Naive thymus-derived CD8-positive, alpha-beta T cell (primary cell): ENCODE results near the gene E2F7. TPM values are rescaled to one million over a fixed set of nuclear protein-coding genes. Genes with fewer than 3 reads are reported as not detected.
"Not testable (repeated sequence)": the region's sequence is repeated elsewhere in the genome, so short reads cannot be mapped to it uniquely, and the experiment has no call there.

Source experiments
- ATAC-seq, 2 donors: fragments of 150-1000 bp; cut with Tn5 transposase in 1 of 2; sonication (Bioruptor Pico), chemical (Tn5 transposase) in 1 of 2; 1 replicate in 1 of 2; 2 replicates in 1 of 2; pipeline ENCODE4 v1.10.0; 2021; ENCODE audit warnings: mild to moderate bottlenecking in 2 of 2, moderate library complexity in 2 of 2
- POLR2A ChIA-PET: fragments of 350-600 bp; sonication (Branson Sonifier 250); formaldehyde crosslinking; loops from one replicate; lab custom pipeline; 2021; ENCODE audit warnings: antibody characterized with exemption; lab: Charles Lee
- DNase-seq, 10 donors: peaks; one replicate each; pipeline versions ENCODE4 v3.0.0 to v3.0.0-alpha.2; 2020 to 2022
- H3K27ac Mint-ChIP-seq, 10 donors: one replicate each; pipeline ENCODE4 v1.8.0; 2020 to 2022; ENCODE audit warnings: mild to moderate bottlenecking in 10 of 10, mixed read lengths in 10 of 10, moderate library complexity in 4 of 10, inconsistent platforms in 1 of 10
- H3K27me3 Mint-ChIP-seq, 5 donors: one replicate each; pipeline ENCODE4 v1.8.0; 2021 to 2022; ENCODE audit warnings: mixed read lengths in 5 of 5
- H3K36me3 Mint-ChIP-seq, 3 donors: one replicate each; pipeline ENCODE4 v1.8.0; 2020 to 2022; ENCODE audit warnings: mixed read lengths in 3 of 3, mild to moderate bottlenecking in 2 of 3, inconsistent platforms in 1 of 3
- H3K4me1 Mint-ChIP-seq, 4 donors: one replicate each; pipeline ENCODE4 v1.8.0; 2021 to 2022; ENCODE audit warnings: mixed read lengths in 4 of 4
- H3K4me3 Mint-ChIP-seq, 10 donors: one replicate each; pipeline ENCODE4 v1.8.0; 2020 to 2022; ENCODE audit warnings: mild to moderate bottlenecking in 10 of 10, mixed read lengths in 10 of 10, moderate library complexity in 6 of 10, inconsistent platforms in 1 of 10
- H3K9me3 Mint-ChIP-seq, 9 donors: one replicate each; pipeline ENCODE4 v1.8.0; 2020 to 2022; ENCODE audit warnings: mixed read lengths in 9 of 9, mild to moderate bottlenecking in 3 of 9, inconsistent platforms in 1 of 9, moderate library complexity in 1 of 9
- polyA plus RNA-seq, 3 donors: library from polyadenylated mRNA; unstranded; fragments of 300-500 nt; fragmentation: Illumina TruSeq; gene quantifications; one replicate each; pipeline ENCODE4 v1.2.3, GENCODE V29; 2021
- total RNA-seq, 8 experiments: library from RNA in 2 of 8; stranded (reverse) in 2 of 8; gene quantifications; one replicate each; pipeline ENCODE4 v1.2.3 and lab custom pipeline; 2021 to 2026

Gene E2F7, protein sequence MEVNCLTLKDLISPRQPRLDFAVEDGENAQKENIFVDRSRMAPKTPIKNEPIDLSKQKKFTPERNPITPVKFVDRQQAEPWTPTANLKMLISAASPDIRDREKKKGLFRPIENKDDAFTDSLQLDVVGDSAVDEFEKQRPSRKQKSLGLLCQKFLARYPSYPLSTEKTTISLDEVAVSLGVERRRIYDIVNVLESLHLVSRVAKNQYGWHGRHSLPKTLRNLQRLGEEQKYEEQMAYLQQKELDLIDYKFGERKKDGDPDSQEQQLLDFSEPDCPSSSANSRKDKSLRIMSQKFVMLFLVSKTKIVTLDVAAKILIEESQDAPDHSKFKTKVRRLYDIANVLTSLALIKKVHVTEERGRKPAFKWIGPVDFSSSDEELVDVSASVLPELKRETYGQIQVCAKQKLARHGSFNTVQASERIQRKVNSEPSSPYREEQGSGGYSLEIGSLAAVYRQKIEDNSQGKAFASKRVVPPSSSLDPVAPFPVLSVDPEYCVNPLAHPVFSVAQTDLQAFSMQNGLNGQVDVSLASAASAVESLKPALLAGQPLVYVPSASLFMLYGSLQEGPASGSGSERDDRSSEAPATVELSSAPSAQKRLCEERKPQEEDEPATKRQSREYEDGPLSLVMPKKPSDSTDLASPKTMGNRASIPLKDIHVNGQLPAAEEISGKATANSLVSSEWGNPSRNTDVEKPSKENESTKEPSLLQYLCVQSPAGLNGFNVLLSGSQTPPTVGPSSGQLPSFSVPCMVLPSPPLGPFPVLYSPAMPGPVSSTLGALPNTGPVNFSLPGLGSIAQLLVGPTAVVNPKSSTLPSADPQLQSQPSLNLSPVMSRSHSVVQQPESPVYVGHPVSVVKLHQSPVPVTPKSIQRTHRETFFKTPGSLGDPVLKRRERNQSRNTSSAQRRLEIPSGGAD
- not detected for total RNA-seq
- not detected for polyA plus RNA-seq
- 0 to 0.69 (median 0.11) reads per million in 6 experiments for total RNA-seq (lab: John Stamatoyannopoulos, UW)

DNA sequence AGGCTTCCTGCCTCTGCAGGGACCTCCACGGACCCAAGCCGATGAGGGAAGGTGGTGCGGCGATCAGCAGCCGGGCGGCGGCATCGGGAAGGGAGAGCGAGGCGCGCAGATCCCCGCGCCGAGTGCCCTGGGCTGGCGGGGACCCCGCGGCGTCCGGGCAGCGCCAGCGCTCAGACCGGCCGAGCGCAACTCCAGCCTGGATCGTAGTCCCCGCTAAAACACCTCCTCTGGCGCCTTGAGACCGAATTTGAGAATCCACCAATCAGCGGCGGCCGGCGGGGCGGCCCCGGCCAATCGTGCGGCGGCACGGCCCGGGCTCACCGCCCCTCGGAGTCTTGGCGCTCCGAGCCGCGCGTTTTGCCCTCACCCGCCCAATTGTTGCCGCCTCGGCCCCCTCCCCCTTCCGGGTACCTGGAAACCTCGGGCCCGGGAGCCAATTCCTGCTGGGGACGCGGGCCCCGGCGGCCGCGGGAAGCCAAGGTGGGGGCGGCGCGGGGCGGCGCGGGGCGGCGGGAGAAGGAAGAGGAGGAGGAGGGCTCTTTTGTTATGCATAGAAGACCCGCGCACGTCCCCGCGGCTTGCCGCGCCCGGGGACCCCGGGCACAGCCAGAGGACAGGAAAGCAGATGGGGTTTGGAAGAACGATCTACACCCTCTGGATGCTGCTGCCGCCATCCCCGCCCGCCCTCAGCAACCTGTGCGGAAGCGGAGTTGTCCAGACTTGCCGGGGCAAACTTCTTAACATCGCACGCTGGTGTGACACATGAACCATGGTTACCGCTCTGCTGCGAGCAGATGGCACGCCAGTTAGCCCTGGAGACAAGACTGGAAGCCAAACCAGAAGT, at the start of gene E2F7:
E2F7 (minus strand) TSS at position 209 of the 844 bp plus-strand sequence. CDS start 934 bp downstream, outside the sequence.
- Mint-ChIP-seq H3K27ac (peak within 1 kb of the TSS in 3 of 10 donors; percentile 17 to 37 (median 18)), H3K27me3 (peaks cover 20 to 41% (median 22%) of the 10 kb centered on the region in 5 donors), H3K4me1 (peaks cover 2 to 24% (median 7%) of the 10 kb centered on the region in 4 donors), H3K9me3 (no peaks in the 10 kb centered on the region), H3K36me3 (peaks cover 0 to 4% (median 0%) of the 10 kb centered on the region in 3 donors), H3K4me3 (peak within 1 kb of the TSS; percentile 78 to 90 (median 86))
- POLR2A ChIA-PET: no interaction called here
- ATAC-seq (peak; percentile 86 to 95), DNase-seq (peak; percentile 45 to 79 (median 66))

DNA sequence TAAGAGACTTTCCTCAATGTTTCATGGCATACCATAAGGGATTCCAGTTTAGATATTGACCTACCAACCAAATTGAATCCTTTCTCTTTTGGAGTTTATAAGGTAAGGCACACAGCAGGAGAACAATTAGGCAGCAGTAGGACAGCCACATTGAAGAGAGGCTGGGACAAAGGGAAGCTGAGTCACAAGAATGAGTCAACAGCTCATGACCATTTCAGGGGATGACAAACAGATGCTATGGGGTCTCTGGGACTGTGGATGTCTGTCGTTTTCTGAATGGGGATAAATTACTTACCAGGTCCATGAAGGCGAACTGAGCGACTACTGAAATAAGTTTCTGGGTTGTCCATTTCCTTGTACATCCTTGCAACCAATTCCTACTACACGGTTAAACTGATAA, 48.6 kb upstream of the E2F7 start:
- POLR2A ChIA-PET: no interaction called here
- Mint-ChIP-seq H3K9me3 (peaks cover 0 to 18% (median 12%) of the 10 kb centered on the region in 9 donors), H3K4me3 (no peak overlapping the region), H3K27ac (no peak overlapping the region), H3K4me1 (no peaks in the 10 kb centered on the region), H3K27me3 (peaks cover 0 to 3% (median 0%) of the 10 kb centered on the region in 5 donors), H3K36me3 (peaks cover 0 to 4% (median 0%) of the 10 kb centered on the region in 3 donors)
- ATAC-seq (no peak), DNase-seq (no peak)

DNA sequence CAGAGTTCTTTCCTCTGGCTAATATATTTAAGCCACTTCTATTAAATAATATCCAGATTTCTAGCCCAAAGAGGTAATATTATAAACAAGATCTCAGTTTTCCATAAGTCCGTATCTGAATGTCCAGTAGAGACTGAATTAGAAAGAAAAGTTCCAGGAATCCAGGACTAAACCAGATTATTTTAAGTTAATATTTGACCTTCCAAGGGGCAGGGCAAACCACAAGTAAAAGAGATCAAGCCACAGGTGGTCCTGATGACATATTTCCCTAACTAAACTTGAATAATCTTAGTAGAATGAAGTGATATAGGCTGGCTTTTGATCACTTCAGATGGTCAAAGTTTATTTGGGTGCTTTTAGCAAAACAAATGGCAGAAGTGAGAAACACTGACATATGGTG, 43.3 kb upstream of the E2F7 start:
- Mint-ChIP-seq H3K27me3 (peaks cover 0 to 7% (median 4%) of the 10 kb centered on the region in 5 donors), H3K4me3 (no peak overlapping the region), H3K27ac (no peak overlapping the region), H3K9me3 (peaks cover 0 to 18% (median 12%) of the 10 kb centered on the region in 9 donors), H3K4me1 (no peaks in the 10 kb centered on the region), H3K36me3 (peaks cover 0 to 4% (median 0%) of the 10 kb centered on the region in 3 donors)
- DNase-seq (no peak), ATAC-seq (no peak)
- POLR2A ChIA-PET: no interaction called here

DNA sequence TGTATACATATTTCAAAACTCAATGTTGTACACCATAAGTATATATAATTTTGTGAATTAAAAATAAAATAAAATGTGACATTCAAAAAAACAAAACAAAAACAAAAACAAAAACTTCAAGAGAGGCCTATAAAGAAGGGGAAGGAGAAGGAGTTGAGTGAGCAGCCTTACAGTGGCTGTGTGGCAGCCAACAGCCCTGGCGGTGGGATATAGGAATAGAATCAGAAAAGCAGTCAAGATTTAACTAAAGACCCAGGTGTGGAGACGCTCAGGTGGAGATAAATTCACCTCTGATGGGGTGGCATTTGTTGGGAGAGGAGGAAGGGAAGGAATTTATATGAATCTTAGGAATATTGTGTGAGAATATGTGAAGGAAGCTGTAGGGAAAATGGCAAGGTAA, 41.8 kb upstream of the E2F7 start:
- H3K4me3 Mint-ChIP-seq: no peak overlapping the region
- H3K27me3 Mint-ChIP-seq: peaks cover 0 to 11% (median 6%) of the 10 kb centered on the region in 5 donors
- ATAC-seq (no peak), DNase-seq (no peak)
- H3K9me3 Mint-ChIP-seq: peaks cover 0 to 18% (median 12%) of the 10 kb centered on the region in 9 donors
- H3K36me3 Mint-ChIP-seq: peaks cover 0 to 4% (median 0%) of the 10 kb centered on the region in 3 donors
- H3K4me1 Mint-ChIP-seq: no peaks in the 10 kb centered on the region
- no peak overlapping the region for H3K27ac Mint-ChIP-seq
- POLR2A ChIA-PET: no interaction called here

DNA sequence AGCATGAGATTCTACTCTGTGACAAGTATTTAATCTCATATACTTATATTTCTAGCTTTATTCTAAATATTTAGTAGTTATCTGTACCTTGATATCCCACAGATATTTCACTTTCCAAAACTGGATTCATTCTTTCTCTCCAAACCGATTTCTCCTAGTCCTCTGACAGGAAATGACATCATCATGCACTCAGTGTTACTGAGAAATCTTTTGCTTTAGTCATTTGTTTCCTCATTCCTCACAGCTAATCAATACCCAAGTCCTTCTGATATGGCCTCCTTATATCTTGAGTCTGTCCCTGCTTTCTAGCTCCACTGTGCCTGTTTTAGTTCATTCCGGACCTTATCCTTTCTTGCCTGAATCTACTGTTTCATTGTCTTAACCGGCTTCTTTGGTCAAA, 39.4 kb upstream of the E2F7 start:
- H3K27ac Mint-ChIP-seq: no peak overlapping the region

DNA sequence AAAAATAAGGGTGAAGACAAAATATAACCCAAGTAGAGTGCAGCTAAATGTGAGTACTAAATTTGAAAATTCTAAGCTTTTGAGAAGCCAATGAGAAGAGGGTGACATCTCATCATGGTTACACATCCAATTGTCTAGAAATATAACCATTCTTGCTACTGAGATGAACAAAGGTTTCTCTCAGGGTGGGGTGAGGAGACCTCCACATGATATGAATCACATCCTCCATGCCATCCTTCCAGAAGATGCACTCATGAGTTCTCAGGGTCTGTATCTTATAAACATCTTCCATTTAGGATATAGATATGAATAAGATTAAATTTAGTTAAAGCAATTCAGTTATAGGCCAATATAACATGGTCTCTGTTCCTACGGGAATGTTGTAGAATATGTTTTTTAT, 38.9 kb upstream of the E2F7 start:
- peaks cover 0 to 11% (median 7%) of the 10 kb centered on the region in 5 donors for H3K27me3 Mint-ChIP-seq
- no peaks in the 10 kb centered on the region for H3K4me1 Mint-ChIP-seq
- DNase-seq (no peak), ATAC-seq (no peak)
- POLR2A ChIA-PET: no interaction called here
- H3K9me3 Mint-ChIP-seq: no peaks in the 10 kb centered on the region
- H3K4me3 Mint-ChIP-seq: no peak overlapping the region
- no peak overlapping the region for H3K27ac Mint-ChIP-seq
- no peaks in the 10 kb centered on the region for H3K36me3 Mint-ChIP-seq

More for the DNA sequence above, 39.4 kb upstream of the E2F7 start:
- Mint-ChIP-seq H3K36me3 (no peaks in the 10 kb centered on the region), H3K9me3 (no peaks in the 10 kb centered on the region), H3K4me1 (no peaks in the 10 kb centered on the region), H3K27me3 (peaks cover 0 to 11% (median 6%) of the 10 kb centered on the region in 5 donors), H3K4me3 (no peak overlapping the region)
- no peak for ATAC-seq
- no peak for DNase-seq
- POLR2A ChIA-PET: no interaction called here

DNA sequence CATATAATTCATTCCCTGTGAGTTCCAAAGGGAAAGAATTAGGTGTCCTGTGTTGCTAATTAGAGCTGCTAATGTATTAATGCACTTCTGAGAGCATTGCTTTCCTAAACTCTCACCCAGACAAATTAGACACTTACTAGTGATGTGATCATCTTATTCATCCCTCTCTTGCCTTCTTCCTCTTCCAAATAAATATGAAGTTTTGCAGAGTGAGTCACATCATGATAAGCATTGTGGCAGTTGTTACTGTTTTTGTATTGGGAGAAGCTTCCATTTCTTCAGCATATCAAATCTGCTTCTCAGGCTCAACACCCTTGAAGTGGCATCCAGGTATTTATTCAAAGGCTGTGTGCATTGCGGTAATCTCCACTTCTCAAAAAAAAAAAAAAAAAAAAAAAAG, 37.3 kb upstream of the E2F7 start:
- H3K4me3 Mint-ChIP-seq: no peak overlapping the region
- H3K36me3 Mint-ChIP-seq: no peaks in the 10 kb centered on the region
- ATAC-seq (no peak), DNase-seq (no peak)
- peaks cover 3 to 17% (median 9%) of the 10 kb centered on the region in 5 donors for H3K27me3 Mint-ChIP-seq
- peaks cover 0 to 2% (median 0%) of the 10 kb centered on the region in 9 donors for H3K9me3 Mint-ChIP-seq
- H3K4me1 Mint-ChIP-seq: no peaks in the 10 kb centered on the region
- POLR2A ChIA-PET: no interaction called here
- H3K27ac Mint-ChIP-seq: no peak overlapping the region

DNA sequence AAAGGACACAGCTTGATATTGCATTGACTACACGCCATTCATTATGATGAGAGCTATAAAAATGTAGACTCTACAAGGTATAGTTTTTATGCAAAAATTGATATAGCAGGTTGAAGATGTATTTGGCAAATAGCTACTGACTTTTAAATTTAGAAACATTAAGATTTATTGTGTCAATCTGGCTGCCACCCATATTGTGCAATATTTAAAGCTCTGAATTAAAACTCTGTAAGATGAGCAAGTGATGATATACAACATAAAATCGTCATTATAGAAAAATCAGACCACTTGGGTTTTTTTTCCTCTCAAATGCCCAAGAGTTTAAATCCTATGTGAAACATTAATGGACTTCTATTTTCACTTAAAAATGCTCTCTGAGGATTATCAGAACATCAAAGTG, 36.8 kb upstream of the E2F7 start:
- Mint-ChIP-seq H3K27ac (no peak overlapping the region), H3K9me3 (peaks cover 0 to 2% (median 0%) of the 10 kb centered on the region in 9 donors), H3K36me3 (no peaks in the 10 kb centered on the region), H3K4me3 (no peak overlapping the region), H3K27me3 (peaks cover 6 to 20% (median 12%) of the 10 kb centered on the region in 5 donors), H3K4me1 (no peaks in the 10 kb centered on the region)
- POLR2A ChIA-PET: no interaction called here
- no peak for ATAC-seq
- no peak for DNase-seq

DNA sequence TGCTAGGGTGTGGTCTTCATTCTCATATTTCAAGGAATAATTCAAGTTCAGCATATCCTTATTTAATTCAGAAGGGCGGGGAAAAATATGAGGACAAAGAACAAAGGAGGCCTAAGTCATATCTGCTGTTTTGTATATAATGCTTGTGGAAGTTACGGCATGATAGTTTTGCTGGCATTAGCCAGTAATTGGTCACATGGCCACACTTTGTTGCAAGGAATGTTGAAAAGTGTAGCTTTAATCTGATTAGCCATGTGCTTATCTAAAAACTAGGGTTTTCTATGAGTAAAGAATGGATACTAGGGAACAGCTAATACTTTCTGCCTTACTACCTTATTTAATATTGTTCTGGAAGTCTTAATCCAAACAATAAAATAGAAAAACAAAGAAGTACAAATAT, 34.4 kb upstream of the E2F7 start:
- POLR2A ChIA-PET: no interaction called here
- H3K36me3 Mint-ChIP-seq: peaks cover 0 to 3% (median 0%) of the 10 kb centered on the region in 3 donors
- DNase-seq: no peak
- no peak overlapping the region for H3K27ac Mint-ChIP-seq
- H3K27me3 Mint-ChIP-seq: peaks cover 11 to 33% (median 16%) of the 10 kb centered on the region in 5 donors
- H3K4me3 Mint-ChIP-seq: no peak overlapping the region
- H3K4me1 Mint-ChIP-seq: no peaks in the 10 kb centered on the region
- no peak for ATAC-seq
- H3K9me3 Mint-ChIP-seq: peaks cover 0 to 4% (median 0%) of the 10 kb centered on the region in 9 donors

DNA sequence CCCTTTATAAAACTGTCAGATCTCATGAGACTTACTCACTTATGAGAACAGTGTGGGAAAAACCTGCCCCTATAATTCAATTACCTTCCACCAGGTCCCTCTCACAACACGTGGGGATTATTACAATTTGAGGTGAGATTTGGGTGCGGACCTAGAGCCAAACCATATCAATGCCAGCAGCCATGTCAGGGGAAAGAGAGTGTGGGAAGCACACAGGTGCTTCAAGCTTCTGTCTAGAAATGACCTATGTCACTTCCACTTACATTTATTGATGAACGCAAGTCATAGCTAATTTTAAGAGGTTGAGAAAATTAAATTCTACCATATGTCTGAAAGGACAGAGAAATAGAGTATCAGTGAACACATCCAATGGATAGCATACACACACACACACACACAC, 32.5 kb upstream of the E2F7 start:
- Mint-ChIP-seq H3K27ac (no peak overlapping the region), H3K9me3 (peaks cover 0 to 7% (median 2%) of the 10 kb centered on the region in 9 donors)

DNA sequence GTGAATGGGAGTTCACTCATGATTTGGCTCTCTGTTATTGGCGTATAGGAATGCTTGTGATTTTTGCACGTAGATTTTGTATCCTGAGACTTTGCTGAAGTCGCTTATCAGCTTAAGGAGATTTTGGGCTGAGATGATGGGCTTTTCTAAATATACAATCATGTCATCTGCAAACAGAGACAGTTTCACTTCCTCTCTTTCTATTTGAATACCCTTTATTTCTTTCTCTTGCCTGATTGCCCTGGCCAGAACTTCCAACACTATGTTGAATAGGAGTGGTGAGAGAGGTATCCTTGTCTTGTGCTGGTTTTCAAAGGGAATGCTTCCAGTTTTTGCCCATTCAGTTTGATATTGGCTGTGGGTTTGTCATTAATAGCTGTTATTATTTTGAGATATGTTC, 26.9 kb upstream of the E2F7 start:
- H3K27ac Mint-ChIP-seq, POLR2A ChIA-PET, H3K9me3 Mint-ChIP-seq, ATAC-seq, DNase-seq, H3K4me1 Mint-ChIP-seq, H3K4me3 Mint-ChIP-seq, H3K36me3 Mint-ChIP-seq: not testable (repeated sequence)
- H3K27me3 Mint-ChIP-seq: peaks cover 6 to 25% (median 11%) of the 10 kb centered on the region in 5 donors

More for the DNA sequence above, 32.5 kb upstream of the E2F7 start:
- ATAC-seq (no peak), DNase-seq (no peak)
- peaks cover 0 to 3% (median 0%) of the 10 kb centered on the region in 3 donors for H3K36me3 Mint-ChIP-seq
- H3K4me1 Mint-ChIP-seq: no peaks in the 10 kb centered on the region
- POLR2A ChIA-PET: no interaction called here
- H3K4me3 Mint-ChIP-seq: no peak overlapping the region
- peaks cover 14 to 33% (median 16%) of the 10 kb centered on the region in 5 donors for H3K27me3 Mint-ChIP-seq

DNA sequence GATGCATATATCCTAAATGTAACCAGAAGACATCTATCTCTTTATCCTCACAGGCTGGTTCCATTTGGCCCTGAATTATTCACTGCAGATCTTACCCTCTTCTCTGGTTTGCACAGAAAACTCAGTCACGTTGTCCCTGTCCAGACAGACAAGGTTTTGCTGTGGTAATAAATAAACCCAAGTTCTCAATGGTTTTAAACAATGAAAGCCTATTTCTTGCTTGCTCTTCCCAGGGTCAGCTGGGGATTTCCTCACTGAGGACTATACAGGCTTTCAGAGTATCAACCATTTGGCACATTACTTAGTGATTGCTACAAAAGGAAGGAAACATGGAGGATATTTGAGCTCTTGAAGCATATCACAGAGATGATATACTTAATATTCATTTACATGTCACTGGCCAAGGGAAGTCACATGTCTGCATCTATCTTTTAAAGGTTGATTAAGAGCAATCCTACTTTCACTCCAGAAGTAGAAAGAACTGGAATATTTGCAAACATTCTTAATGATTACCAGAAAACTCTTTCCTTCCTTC, 24.4 kb upstream of the E2F7 start:
- Mint-ChIP-seq H3K9me3 (peaks cover 0 to 7% (median 0%) of the 10 kb centered on the region in 9 donors), H3K4me3 (no peak overlapping the region), H3K27ac (no peak overlapping the region), H3K36me3 (no peaks in the 10 kb centered on the region), H3K27me3 (peaks cover 1 to 15% (median 5%) of the 10 kb centered on the region in 5 donors), H3K4me1 (peaks cover 0 to 4% (median 0%) of the 10 kb centered on the region in 4 donors)
- POLR2A ChIA-PET: no interaction called here
- DNase-seq (no peak), ATAC-seq (no peak)
